AG04450 (cell line): Measurements from ENCODE around the gene ABCB9. TPM values are rescaled to one million over a fixed set of nuclear protein-coding genes. Genes with fewer than 3 reads are reported as not detected.

Source experiments
- CTCF ChIA-PET: fragments of 300-600, 350-600 bp; formaldehyde crosslinking; extraction: SDS; loops from one replicate; lab custom pipeline; 2022; ENCODE audit warnings: antibody characterized with exemption, inconsistent platforms; lab: Charles Lee
- POLR2A ChIA-PET: fragments of 350-600 bp; formaldehyde crosslinking; extraction: SDS; loops from one replicate; lab custom pipeline; 2021; ENCODE audit warnings: antibody characterized with exemption, inconsistent platforms; lab: Yijun Ruan, JAX
- DNase-seq: peaks from one replicate; pipeline ENCODE4 v3.0.0-alpha.2; 2011; ENCODE audit warnings: low read depth, low spot score
- H3K27ac ChIP-seq: one replicate; pipeline ENCODE4 v1.5.1; 2012; ENCODE audit warnings: low read depth, low read length, control low read depth
- H3K27me3 ChIP-seq: one replicate; pipeline ENCODE4 v1.6.0; 2012; ENCODE audit warnings: low read length; ENCODE audit not compliant: control insufficient read depth, insufficient read depth
- H3K4me3 ChIP-seq: 2 replicates; pipeline ENCODE4 v1.5.1; 2011; ENCODE audit warnings: mild to moderate bottlenecking, low read depth, low read length, control low read depth
- H3K9me3 ChIP-seq: 2 replicates; pipeline ENCODE4 v1.5.1; 2012; ENCODE audit warnings: low read length; ENCODE audit not compliant: control insufficient read depth, insufficient read depth
- polyA plus RNA-seq: library from polyadenylated mRNA; depleted of rRNA; stranded (reverse); fragments of >200 nt; gene quantifications from 2 replicates; pipeline ENCODE4 v1.2.3, GENCODE V29; 2011
- TF ChIP-seq, protein P1 (sequence below): IDR thresholded peaks from 2 replicates; pipeline ENCODE4 v1.5.1; 2011; ENCODE audit warnings: low read depth, low read length, control low read depth, inconsistent platforms

The ABCB9 gene
- polyA plus RNA-seq, 1 experiment, result 3.4 TPM

DNA sequence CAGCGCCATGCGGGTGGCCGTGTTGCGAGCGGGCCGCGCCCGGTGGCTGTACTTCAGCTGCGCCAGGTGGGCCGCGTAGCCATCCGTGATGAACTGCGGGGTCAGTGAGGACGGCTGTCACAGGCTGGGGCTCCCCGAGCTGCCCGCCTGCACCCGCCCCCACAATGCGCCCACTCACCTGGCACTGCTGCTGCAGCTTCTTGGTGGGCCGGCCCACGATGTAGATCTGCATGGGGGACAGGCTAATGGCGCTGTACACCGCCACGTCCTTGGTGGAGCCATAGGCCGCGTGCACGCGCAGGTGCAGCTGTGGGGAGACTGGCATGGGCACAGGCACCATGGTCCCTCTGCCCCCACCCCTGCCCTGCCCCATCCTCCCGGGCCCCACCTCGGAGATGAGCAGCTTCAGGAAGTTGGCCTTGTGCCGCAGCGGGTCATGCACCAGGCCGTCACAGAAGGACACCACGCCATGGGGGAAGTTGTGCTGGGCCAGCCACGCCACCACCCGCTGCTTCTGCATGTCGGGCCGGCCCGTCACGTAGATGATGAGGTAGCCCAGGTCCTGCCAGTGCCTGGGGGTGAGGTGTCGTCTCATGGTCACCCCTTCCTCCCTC, 20.1 kb upstream of the ABCB9 start:
- Histone ChIP-seq H3K9me3 (no peaks in the 10 kb centered on the region; the same call in 1 of the 2 replicates), H3K4me3 (no peak overlapping the region), H3K27ac (no peak overlapping the region), H3K27me3 (no peaks in the 10 kb centered on the region)
- CTCF ChIA-PET, result no interaction called here
- TF ChIP-seq, protein P1, sequence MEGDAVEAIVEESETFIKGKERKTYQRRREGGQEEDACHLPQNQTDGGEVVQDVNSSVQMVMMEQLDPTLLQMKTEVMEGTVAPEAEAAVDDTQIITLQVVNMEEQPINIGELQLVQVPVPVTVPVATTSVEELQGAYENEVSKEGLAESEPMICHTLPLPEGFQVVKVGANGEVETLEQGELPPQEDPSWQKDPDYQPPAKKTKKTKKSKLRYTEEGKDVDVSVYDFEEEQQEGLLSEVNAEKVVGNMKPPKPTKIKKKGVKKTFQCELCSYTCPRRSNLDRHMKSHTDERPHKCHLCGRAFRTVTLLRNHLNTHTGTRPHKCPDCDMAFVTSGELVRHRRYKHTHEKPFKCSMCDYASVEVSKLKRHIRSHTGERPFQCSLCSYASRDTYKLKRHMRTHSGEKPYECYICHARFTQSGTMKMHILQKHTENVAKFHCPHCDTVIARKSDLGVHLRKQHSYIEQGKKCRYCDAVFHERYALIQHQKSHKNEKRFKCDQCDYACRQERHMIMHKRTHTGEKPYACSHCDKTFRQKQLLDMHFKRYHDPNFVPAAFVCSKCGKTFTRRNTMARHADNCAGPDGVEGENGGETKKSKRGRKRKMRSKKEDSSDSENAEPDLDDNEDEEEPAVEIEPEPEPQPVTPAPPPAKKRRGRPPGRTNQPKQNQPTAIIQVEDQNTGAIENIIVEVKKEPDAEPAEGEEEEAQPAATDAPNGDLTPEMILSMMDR, result no peak
- POLR2A ChIA-PET, result interaction anchor here (1.6 kb wide), 1 partner anchor 246 kb away, joined by 3 read pairs; no protein-coding TSS in a partner anchor
- DNase-seq, result no peak

DNA sequence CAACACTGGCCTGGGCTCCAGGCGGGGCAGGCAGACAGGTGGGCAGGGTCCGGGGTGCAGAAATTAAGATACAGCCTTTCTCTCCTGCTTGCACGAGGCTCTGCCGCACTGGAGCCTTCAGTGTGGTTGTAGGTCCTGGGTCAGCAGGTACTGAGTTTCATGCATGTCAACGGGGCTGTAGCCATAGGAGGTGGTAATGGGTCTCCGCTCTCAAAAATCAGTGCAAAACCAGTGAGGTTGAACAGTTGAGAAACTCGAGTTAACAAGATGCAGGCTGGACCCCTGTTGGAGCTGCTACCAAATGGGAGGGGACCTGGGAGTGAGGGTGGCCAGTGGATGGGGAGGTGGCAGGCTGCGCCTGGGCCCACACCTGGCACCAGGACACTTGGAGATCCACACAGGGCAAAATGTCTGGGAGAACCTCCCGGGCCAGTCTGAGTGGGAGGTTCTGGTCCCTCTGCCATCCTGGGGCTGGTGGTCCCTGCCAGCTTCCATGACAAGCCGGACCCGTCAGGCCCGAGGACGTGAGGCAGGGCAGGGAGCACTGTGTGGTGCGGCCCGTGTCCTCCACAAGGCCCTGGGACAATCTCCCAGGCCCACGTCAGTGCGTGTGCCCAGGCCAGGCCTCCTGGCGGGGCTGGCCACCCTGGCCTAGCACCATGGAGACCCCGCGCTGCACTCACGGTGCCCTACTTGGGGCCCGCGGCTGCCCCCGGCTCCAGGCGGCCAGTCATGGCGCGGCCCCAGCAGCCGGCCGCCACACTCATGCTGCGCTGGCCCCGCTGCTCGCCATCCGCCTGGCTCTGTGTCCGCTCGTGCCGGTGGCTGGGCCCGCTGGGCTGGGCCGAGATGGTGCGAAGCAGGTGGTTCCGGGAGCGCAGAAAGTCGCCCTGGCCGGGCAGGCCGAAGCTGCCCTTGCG, 19.3 kb upstream of the ABCB9 start:
- CTCF ChIA-PET, result interaction anchor here (4.9 kb wide), 1 partner anchor 252 kb away, joined by 39 read pairs; no protein-coding TSS in a partner anchor
- Histone ChIP-seq H3K27me3 (no peaks in the 10 kb centered on the region), H3K9me3 (no peaks in the 10 kb centered on the region; the same call in 1 of the 2 replicates), H3K4me3 (no peak overlapping the region), H3K27ac (peak overlapping the region; percentile 2)
- POLR2A ChIA-PET, result interaction anchor here (1.4 to 1.6 kb wide), 2 partner anchors 57 to 247 kb away, joined by 3 to 4 read pairs; no protein-coding TSS in a partner anchor
- DNase-seq, result no peak
- TF ChIP-seq, protein P1, result no peak

DNA sequence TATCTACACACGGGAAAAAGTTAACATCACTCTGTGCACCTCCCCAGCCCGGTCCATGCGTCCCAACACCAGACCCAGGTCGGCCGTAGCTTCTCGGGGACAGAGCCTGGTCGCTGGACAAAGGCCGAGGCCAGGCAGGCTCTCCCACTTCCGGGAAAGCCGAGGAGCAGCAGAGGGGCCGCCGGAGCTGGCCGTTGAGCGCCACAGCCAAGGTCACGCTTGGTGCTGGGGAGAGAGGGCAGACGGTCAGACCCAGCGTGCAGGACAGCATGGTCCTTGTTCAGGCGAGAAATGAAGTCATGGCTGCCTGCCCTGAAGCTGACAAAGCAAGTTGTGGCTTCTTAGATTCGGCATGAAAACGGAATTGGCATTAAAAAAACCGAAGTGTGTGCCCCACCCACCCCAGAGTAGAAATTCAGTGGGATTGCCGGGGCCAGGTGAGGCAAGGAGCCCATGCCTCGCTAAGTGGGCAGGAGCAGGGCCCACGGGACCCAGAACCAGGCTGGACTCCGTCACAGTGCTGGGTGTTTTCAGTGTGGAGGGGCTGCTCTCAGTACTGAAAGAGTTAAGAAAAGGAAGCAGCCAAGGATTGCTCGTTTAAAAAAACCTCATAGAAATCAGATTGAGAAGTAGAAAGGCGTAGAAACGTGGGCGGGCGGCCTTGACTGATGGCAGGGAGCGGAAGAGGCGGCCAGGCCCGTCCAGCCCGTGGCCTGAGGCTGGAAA, 18.5 kb upstream of the ABCB9 start:
- POLR2A ChIA-PET, result interaction anchor here (0.6 to 1.4 kb wide), 4 partner anchors 58 to 422 kb away, joined by 3 to 5 read pairs (median 4); partner anchors contain the start of genes MPHOSPH9 and MTRFR

DNA sequence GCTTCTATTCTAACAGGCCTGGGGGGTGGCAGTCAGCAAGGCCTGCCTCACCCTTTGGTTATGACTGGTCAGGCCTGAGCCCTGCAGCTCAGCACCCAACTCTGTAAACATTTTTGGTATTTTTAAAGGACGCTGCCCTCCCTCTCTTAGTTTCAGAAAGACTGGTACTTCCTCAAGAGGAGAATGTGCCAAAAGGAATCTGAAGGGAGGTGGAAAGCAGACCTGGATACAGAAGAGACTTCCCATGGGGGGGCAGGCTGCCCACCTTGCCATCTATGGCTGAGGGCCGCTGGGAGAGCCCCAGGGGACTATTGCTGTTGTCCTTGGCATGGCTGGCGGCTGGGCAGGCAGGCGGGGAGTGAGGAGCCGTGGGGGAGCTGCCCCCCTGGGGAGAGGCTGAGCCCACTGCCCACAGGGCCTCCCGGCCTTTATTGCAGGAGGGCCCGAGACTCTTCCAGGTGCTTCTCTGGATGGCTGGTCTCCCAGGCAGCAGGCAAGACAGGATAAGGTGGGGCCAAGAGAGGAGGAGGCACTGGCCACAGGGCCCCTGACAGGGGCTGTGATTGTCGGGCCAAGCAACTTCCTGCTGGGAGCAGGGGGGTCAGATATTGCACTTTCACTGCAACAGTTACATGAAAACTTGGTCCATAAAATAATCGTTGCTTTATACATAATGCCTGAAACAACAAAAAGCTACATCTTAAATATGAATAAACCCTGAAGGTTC, 17.7 kb upstream of the ABCB9 start:
- Histone ChIP-seq H3K27me3 (no peaks in the 10 kb centered on the region), H3K9me3 (no peaks in the 10 kb centered on the region; the same call in 1 of the 2 replicates), H3K4me3 (no peak overlapping the region), H3K27ac (peak overlapping the region; percentile 11)
- no peak for DNase-seq
- ChIA-PET CTCF (interaction anchor here (0.5 to 4.9 kb wide), 3 partner anchors 190 to 313 kb away, joined by 4 to 39 read pairs (median 4); no protein-coding TSS in a partner anchor), POLR2A (interaction anchor here (0.6 to 1.8 kb wide), 6 partner anchors 59 to 423 kb away, joined by 3 to 6 read pairs (median 5); partner anchors contain the start of genes MPHOSPH9 and MTRFR)
- TF ChIP-seq, protein P1, result no peak

More for the DNA sequence above, 18.5 kb upstream of the ABCB9 start:
- Histone ChIP-seq H3K27ac (peak overlapping the region; percentile 57), H3K9me3 (no peaks in the 10 kb centered on the region; the same call in 1 of the 2 replicates), H3K27me3 (no peaks in the 10 kb centered on the region), H3K4me3 (no peak overlapping the region)
- TF ChIP-seq, protein P1, result no peak
- DNase-seq, result no peak
- CTCF ChIA-PET, result interaction anchor here (4.9 kb wide), 1 partner anchor 253 kb away, joined by 39 read pairs; no protein-coding TSS in a partner anchor
